HG03103 (cell line): ENCODE data around the gene NGEF.

Experiments
- ATAC-seq: cut with Tn5 transposase; IDR thresholded peaks from one replicate; pipeline ENCODE4 v1.9.1; 2021; ENCODE audit warnings: low read depth; ENCODE audit not compliant: unreplicated experiment

NGEF gene

GRCh38 chr2:232976176-232976575 lies 36.9 kb downstream of the NGEF start:
- ATAC-seq = no peak

GRCh38 chr2:232974396-232974795 lies 38.7 kb downstream of the NGEF start:
- ATAC-seq = no peak

DNA sequence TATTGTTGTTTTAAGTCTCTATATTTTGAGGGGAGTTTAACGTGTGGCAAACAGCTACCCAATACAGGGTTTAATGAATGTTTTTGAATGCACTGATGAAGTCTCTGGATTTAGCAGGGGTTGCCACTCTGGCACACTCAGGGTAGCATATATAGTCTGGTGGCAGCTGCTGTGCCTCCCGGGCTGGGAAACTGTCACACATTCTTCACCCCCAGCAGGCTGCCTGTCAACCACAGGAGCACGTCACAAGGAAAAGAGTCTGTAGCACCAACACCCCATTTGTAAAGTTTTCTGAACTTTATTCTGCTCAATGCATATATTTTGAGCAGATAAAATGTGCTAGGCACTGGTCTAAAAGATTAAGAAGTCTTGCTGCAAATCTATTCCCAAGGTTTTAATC lies 39.3 kb downstream of the NGEF start:
- ATAC-seq = no peak

- ATAC-seq = no peak
These were observed 39.9 kb downstream of the NGEF start for GRCh38 chr2:232973011-232973735.

DNA sequence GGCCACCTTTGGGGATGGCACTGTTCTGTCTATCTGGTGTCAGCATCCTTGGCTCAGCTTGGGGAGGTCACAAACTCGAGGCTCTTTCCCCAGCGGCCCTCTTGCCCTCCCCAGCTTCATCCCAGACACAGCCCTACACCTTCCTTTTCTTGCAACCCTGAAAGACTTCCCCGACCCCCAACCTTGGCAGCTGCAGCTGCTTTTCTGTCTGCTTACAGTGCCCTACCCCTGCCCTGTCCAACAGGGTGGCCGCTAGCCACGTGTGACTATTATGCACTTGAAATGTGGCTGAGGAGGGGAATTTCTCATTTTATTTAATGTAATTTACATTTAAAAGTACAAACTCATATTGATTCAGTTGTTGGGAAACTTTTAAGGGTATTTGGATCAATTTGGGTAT lies 41.3 kb downstream of the NGEF start:
- no peak for ATAC-seq

- ATAC-seq = no peak
These were observed 43.0 kb downstream of the NGEF start for GRCh38 chr2:232970051-232970450.

GRCh38 chr2:232967474-232967873 lies 45.6 kb downstream of the NGEF start:
- ATAC-seq = no peak

DNA sequence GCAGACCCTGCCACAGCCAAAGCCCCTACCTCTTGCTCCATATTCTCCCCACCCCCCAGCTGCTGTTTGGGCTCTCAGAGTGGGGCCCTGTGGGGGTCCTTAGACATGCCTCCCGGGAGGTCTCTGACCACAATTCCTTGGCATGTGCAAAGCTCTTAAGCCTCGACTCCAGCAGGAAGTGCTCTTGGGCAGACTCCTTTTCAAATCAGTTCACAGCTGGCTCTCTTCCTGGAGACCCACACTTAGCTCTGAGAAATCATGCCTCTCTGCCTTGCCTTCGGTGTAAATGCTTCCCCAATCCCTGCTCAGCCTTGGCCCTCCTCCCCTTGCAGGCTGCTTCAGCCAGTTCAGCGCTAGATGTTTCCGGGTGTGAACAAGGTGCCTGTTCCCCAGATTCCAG lies 46.9 kb downstream of the NGEF start:
- no peak for ATAC-seq

- no peak for ATAC-seq
These were observed 49.1 kb downstream of the NGEF start for GRCh38 chr2:232963913-232964312.

DNA sequence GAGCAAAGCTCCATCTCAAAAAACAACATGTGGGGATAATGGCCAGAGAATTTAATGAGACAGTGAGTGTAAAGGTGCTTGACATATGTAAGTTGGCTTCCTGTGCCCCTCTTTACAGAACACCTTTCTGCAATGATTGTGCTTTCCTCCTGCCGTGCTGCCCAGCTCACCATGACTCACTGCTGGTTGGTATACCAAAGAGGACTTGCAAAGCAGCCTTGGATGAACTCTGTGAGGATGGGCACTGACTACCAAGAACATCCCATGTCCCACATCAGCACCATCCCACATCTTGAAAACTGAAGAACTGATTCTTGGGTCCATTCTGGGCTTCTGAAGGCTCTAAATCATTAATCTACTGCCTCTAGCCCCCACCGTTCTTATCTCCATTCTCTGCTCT lies 52.2 kb downstream of the NGEF start:
- no peak for ATAC-seq

DNA sequence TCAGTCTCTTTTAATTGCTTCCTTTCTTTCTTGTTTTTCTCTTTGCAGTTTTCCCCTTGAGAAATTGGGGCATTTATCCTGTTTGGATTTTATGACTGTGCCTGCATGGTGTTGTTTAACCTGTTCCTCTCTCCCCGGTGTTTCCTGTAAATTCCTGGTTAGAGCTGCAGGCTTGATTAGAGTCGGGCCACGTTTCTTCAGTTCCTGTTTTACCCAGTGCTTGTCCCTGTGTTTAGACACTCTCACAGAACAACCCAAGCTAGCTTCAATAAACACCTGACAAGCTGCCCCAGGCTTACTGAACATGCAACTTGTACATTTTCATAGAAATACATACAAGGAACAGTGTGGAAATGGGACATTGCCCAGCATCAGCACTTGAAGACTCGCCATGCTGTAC lies 53.9 kb downstream of the NGEF start:
- ATAC-seq = no peak

- ATAC-seq = no peak
These were observed 55.4 kb downstream of the NGEF start for GRCh38 chr2:232957657-232958090.

DNA sequence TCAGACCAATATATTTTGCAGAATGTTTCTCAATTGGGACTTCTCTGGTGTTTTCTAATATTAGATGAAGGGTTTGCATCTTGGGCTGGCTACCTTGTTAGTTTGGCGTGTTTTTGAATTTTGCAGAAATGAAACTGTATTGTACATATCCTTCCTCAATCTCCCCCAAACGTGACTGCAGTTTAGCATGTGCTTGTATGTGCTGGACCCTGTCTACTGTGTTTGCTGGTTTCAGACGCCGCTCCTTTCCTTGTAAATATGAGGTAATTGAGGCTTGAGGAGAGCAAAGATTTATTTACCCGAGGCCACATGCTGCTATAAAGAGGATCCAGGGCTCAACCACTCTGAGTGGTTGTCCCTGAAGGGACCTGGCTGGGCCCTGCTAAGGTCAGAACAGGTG lies 57.2 kb downstream of the NGEF start:
- no peak for ATAC-seq

GRCh38 chr2:232954691-232955090 lies 58.4 kb downstream of the NGEF start:
- no peak for ATAC-seq

DNA sequence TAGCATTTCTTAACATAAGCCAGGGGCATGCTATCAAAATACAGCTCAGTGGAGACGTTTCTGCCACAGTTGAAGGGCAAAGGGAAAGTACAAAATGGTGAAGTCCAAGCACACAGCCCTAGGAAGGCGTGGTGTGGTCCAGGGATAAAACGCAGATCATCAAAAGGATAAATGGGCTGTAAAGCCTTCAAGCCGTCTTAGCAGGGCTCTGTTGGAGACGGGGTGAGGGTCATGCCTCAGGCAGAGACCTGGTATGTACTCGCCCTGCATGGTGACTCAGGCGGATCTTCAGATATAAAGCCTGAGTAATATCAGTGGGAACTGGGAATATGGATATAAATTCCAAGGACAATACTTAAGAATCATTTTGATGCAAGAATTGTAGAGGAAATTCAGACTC lies 61.2 kb downstream of the NGEF start:
- ATAC-seq = no peak

GRCh38 chr2:232951181-232951580 lies 61.9 kb downstream of the NGEF start:
- no peak for ATAC-seq

GRCh38 chr2:232950751-232951150 lies 62.3 kb downstream of the NGEF start:
- ATAC-seq = no peak

- no peak for ATAC-seq
These were observed 64.0 kb downstream of the NGEF start for GRCh38 chr2:232949016-232949415.

DNA sequence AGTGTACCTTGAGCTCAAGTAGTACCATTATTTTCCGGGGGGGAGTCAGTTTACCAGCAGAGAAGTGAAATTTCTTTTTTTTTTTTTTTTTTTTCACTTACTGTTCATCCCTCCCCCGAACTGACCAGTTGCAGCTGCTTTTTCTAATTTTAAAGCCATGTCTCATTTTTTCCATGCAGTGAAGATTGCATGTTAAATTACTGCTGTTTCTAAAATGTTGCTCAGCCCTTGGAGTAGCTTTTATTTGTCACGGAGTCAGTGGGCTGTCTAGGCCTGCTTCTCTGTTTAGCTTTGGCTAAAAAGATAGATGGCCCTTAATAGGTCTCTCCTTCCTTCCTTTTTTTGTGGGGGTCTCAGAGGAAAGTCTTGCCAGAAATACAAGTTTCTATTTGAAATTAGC lies 70.2 kb downstream of the NGEF start:
- ATAC-seq = no peak

- no peak for ATAC-seq
These were observed 71.0 kb downstream of the NGEF start for GRCh38 chr2:232941912-232942594.

GRCh38 chr2:232941400-232941799 lies 71.7 kb downstream of the NGEF start:
- ATAC-seq = no peak

DNA sequence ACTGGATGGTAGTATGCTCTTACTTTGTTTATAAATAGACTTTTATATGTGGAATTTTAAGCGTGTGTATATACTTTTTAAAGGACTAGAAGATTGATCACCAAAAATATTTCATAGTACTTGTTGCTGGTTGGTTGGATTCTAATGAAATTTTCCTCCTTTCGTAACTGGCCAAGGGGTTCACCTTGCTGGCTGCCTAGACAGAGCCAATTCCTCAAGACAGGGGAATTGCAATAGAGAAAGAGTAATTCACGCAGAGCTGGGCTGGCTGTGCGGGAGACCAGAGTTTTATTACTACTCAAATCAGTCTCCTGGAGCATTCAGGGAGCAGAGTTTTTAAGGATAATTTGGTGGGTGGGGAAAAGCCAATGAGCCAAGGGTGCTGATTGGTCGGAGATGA lies 72.3 kb downstream of the NGEF start:
- no peak for ATAC-seq
